Heart left ventricle (tissue), 16 donors: ENCODE measurements around the gene CSNK2A3. TPM values are rescaled to one million over a fixed set of nuclear protein-coding genes. Genes with fewer than 3 reads are reported as not detected.
"Not testable (repeated sequence)": the region's sequence is repeated elsewhere in the genome, so short reads cannot be mapped to it uniquely, and the experiment has no call there.

ENCODE experiments used
- ATAC-seq, 4 donors: fragments of 200-7000 bp; cut with Tn5 transposase; one replicate each; pipeline ENCODE4 v1.9.1; 2020 to 2022; ENCODE audit warnings: moderate library complexity in 4 of 4, mild to moderate bottlenecking in 3 of 4, moderate number of reproducible peaks in 1 of 4
- DNase-seq, 5 donors: peaks; one replicate each; pipeline ENCODE4 v3.0.0-alpha.2; 2020
- H3K27ac ChIP-seq, 12 donors: fragments of 200-600 bp; sonication (generic) in 4 of 12; one replicate each; pipeline versions ENCODE4 v1.5.0 to v1.8.0; 2016 to 2022; ENCODE audit warnings: mild to moderate bottlenecking in 2 of 12
- H3K27me3 ChIP-seq, 9 donors: fragments of 200-600 bp; sonication (generic) in 2 of 9; one replicate each; pipeline versions ENCODE4 v1.5.1 to v1.8.0; 2016 to 2022; ENCODE audit warnings: mild to moderate bottlenecking in 3 of 9
- H3K36me3 ChIP-seq, 9 donors: fragments of 200-600 bp; sonication (generic) in 2 of 9; one replicate each; pipeline versions ENCODE4 v1.5.0 to v1.8.0; 2018 to 2022; ENCODE audit warnings: mild to moderate bottlenecking in 2 of 9
- H3K4me1 ChIP-seq, 12 donors: fragments of 200-600 bp; sonication (generic) in 4 of 12; one replicate each; pipeline versions ENCODE4 v1.5.0 to v1.8.0; 2016 to 2022; ENCODE audit warnings: mild to moderate bottlenecking in 3 of 12
- H3K4me3 ChIP-seq, 12 donors: fragments of 200-600 bp; sonication (generic) in 4 of 12; one replicate each; pipeline versions ENCODE4 v1.5.0 to v1.8.0; 2017 to 2022; ENCODE audit warnings: mild to moderate bottlenecking in 9 of 12, moderate library complexity in 4 of 12
- H3K9me3 ChIP-seq, 12 donors: fragments of 200-600 bp; sonication (generic) in 4 of 12; one replicate each; pipeline versions ENCODE4 v1.5.0 to v1.8.0; 2016 to 2022; ENCODE audit warnings: mild to moderate bottlenecking in 1 of 12
- POLR2A ChIP-seq, 2 donors: fragments of 450-650 bp; IDR thresholded peaks; one replicate each; pipeline ENCODE4 v1.6.1; 2017; ENCODE audit warnings: antibody characterized with exemption in 2 of 2, mild to moderate bottlenecking in 2 of 2, moderate library complexity in 2 of 2
- WGBS, 4 donors: extraction: QIAGEN DNeasy Blood & Tissue Kit in 2 of 4; methylation state at CpG; one replicate each; pipeline versions ENCODE4 v1.1.5 to v1.1.7; 2013 to 2018; 5-methylcytosine and 5-hydroxymethylcytosine counted together
- intact Hi-C, 10 donors: fragments of 100-400 bp; cut with DNase I; formaldehyde crosslinking; loops; one replicate each; pipeline versions ENCODE4 v1.11.1 to v1.14.2; 2022
- polyA plus RNA-seq, 2 donors: library from polyadenylated mRNA; stranded (reverse); fragments of 200-250 nt; gene quantifications; one replicate each; pipeline ENCODE4 v1.2.3, GENCODE V29; 2013
- total RNA-seq, 9 donors: library from RNA; depleted of rRNA in 2 of 9; stranded (reverse); fragments of >200 nt in 2 of 9; fragmentation: NEBNext Ultra II Directional in 3 of 9; extraction: Animal tissue kit (Norgen Biotek cat#: 25700) in 3 of 9; gene quantifications; one replicate each; pipeline versions ENCODE4 v1.1.0 to v1.2.4, GENCODE V29; 2016 to 2023
- TF ChIP-seq, protein P1 (sequence below), 12 donors: fragments of 200-600 bp; sonication (generic) in 4 of 12; IDR thresholded peaks; one replicate each; pipeline versions ENCODE4 v1.5.0 to v1.8.0; 2018 to 2022; ENCODE audit warnings: antibody characterized with exemption in 12 of 12, mild to moderate bottlenecking in 5 of 12
- donor health status: ischemic (EF 13 %, LVEDD 7.1; RV severe dilation, severe dysfunction).
- donor health status: healthy with polysubstance abuse.
- donor health status: DM: no; HTN: yes; CAD: no.
- donor health status: DM: no; HTN: no; CAD: no.
- donor health status: ischemic (EF 25% LVEDD 6.9; RV normal size, moderate dysfunction).
- donor health status: ischemic (EF 25% LVEDD 5.7; RV mildly dilated, moderate dysfunction).
- donor health status: healthy.
- donor health status: DM: yes; HTN: yes; CAD: no.
- donor health status: ischemic (EF 35%, LVEDD 5.7; RV mildly dilated, moderate dysfunction).
- donor health status: nonischemic (EF 11% LVEDD 7.7; RV severe dilation, severe dysfunction).
- donor health status: DM: yes; HTN: yes; CAD: no.
- donor health status: PGD.
- donor health status: ischemic (EF 29% LVEDD 5.4; RV normal size, mild dysfunction).
- donor health status: nonischemic (EF 23%, LVEDD 6.1; RV moderate dilation, normal function).

The CSNK2A3 gene
- total and polyA plus RNA-seq, 11 donors, result 0.34 to 2.1 (median 1.3) TPM

DNA sequence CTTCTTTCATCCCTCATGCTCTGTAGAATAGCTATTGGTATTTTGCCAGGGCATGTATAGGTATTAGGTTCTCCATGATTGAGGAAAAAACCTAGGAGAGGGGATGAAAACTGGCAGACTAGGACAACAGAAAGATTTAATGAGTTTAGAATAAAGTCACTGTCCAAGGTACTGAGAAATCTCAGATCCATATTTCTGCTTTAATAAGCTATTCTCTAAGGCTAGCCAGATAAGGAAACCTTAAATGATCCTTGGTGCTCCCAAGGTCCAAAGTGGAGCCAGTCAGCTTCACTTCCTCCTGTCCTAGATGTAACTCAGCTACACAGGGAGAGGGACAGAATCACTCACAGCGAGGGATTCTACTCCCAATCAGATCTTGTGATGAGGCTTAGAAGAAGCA is 13.7 kb upstream of the CSNK2A3 start:
- intact Hi-C loops, result no loop called here
- Histone ChIP-seq H3K36me3 (peaks cover 0 to 37% (median 7%) of the 10 kb centered on the region in 9 donors), H3K4me3 (no peak overlapping the region), H3K27me3 (no peaks in the 10 kb centered on the region), H3K9me3 (peaks cover 0 to 10% (median 2%) of the 10 kb centered on the region in 12 donors), H3K27ac (no peak overlapping the region), H3K4me1 (peaks cover 0 to 15% (median 0%) of the 10 kb centered on the region in 12 donors)
- TF ChIP-seq, protein P1, sequence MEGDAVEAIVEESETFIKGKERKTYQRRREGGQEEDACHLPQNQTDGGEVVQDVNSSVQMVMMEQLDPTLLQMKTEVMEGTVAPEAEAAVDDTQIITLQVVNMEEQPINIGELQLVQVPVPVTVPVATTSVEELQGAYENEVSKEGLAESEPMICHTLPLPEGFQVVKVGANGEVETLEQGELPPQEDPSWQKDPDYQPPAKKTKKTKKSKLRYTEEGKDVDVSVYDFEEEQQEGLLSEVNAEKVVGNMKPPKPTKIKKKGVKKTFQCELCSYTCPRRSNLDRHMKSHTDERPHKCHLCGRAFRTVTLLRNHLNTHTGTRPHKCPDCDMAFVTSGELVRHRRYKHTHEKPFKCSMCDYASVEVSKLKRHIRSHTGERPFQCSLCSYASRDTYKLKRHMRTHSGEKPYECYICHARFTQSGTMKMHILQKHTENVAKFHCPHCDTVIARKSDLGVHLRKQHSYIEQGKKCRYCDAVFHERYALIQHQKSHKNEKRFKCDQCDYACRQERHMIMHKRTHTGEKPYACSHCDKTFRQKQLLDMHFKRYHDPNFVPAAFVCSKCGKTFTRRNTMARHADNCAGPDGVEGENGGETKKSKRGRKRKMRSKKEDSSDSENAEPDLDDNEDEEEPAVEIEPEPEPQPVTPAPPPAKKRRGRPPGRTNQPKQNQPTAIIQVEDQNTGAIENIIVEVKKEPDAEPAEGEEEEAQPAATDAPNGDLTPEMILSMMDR (IDR thresholded peaks at IDR 0.05), result no peak
- TF ChIP-seq POLR2A (IDR thresholded peaks at IDR 0.05), result no peak
- DNase-seq, result no peak
- ATAC-seq, result no peak
- WGBS, 4 donors, result 91 to 100% (median 96%) methylated on average over 1 of the region's 1 CpG

GRCh38 chr11:11363674-11364073 is 10.6 kb upstream of the CSNK2A3 start:
- intact Hi-C loops, result no loop called here
- ATAC-seq (no peak), DNase-seq (no peak)
- Histone ChIP-seq H3K4me1 (peaks cover 0 to 8% (median 0%) of the 10 kb centered on the region in 12 donors), H3K27me3 (peaks cover 0 to 3% (median 0%) of the 10 kb centered on the region in 9 donors), H3K9me3 (peaks cover 0 to 9% (median 1%) of the 10 kb centered on the region in 12 donors), H3K36me3 (peaks cover 0 to 10% (median 0%) of the 10 kb centered on the region in 9 donors), H3K27ac (no peak overlapping the region), H3K4me3 (no peak overlapping the region)
- no peak for TF ChIP-seq POLR2A (IDR thresholded peaks at IDR 0.05)
- TF ChIP-seq, protein P1 (IDR thresholded peaks at IDR 0.05), result no peak

GRCh38 chr11:11359611-11360010 is 6.6 kb upstream of the CSNK2A3 start:
- no peak for ATAC-seq
- Histone ChIP-seq H3K36me3 (peaks cover 0 to 9% (median 0%) of the 10 kb centered on the region in 9 donors), H3K27me3 (peaks cover 0 to 3% (median 0%) of the 10 kb centered on the region in 9 donors), H3K4me1 (peaks cover 0 to 8% (median 0%) of the 10 kb centered on the region in 12 donors), H3K4me3 (no peak overlapping the region), H3K27ac (no peak overlapping the region), H3K9me3 (no peaks in the 10 kb centered on the region)
- TF ChIP-seq, protein P1 (IDR thresholded peaks at IDR 0.05), result no peak
- no peak for TF ChIP-seq POLR2A (IDR thresholded peaks at IDR 0.05)
- DNase-seq, result no peak
- 82 to 89% (median 85%) methylated on average over 3 of the region's 3 CpGs for WGBS, 4 donors
- intact Hi-C loops, result no loop called here

- peaks cover 0 to 8% (median 0%) of the 10 kb centered on the region in 12 donors for H3K4me1 ChIP-seq
- TF ChIP-seq, protein P1 (IDR thresholded peaks at IDR 0.05), result no peak
- no peak for TF ChIP-seq POLR2A (IDR thresholded peaks at IDR 0.05)
- WGBS, 4 donors, result 91 to 97% (median 92%) methylated on average over 9 of the region's 9 CpGs
- peaks cover 0 to 9% (median 0%) of the 10 kb centered on the region in 9 donors for H3K36me3 ChIP-seq
- intact Hi-C loops, result no loop called here
- no peak overlapping the region for H3K27ac ChIP-seq
- ATAC-seq (no peak), DNase-seq (no peak)
- H3K27me3 ChIP-seq, result peaks cover 0 to 3% (median 0%) of the 10 kb centered on the region in 9 donors
- no peaks in the 10 kb centered on the region for H3K9me3 ChIP-seq
- H3K4me3 ChIP-seq, result no peak overlapping the region
Observed at GRCh38 chr11:11356842-11357241, 3.8 kb upstream of the CSNK2A3 start.

DNA sequence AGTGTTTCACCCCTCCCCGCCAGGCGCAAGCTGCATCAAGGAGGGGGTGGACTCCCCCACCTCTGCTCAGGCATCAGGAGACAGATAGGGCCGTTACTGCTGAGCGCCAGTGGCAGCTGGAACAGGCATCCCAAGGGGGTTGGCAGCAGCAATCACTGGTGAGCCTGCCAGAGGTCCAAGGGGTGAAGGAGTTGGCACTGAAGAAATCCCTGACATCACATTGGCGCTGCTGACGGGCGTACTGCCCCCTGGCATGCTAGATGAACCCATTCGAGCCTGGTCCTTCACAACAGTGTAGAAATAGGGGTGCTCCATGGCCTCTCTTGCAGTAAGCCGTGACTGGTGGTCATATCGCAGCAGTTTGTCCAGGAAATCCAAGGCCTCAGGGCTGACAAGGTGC is 1.2 kb downstream of the CSNK2A3 start:
- H3K4me3 ChIP-seq, H3K27ac ChIP-seq, intact Hi-C loops, H3K27me3 ChIP-seq, H3K36me3 ChIP-seq, H3K9me3 ChIP-seq, DNase-seq: not testable (repeated sequence)
- peaks cover 0 to 47% (median 32%) of the 10 kb centered on the region in 12 donors for H3K4me1 ChIP-seq
- WGBS, 4 donors, result 72 to 86% (median 79%) methylated on average over 6 to 10 of the region's 10 CpGs
- ATAC-seq, result peak in 3 of 4 donors; percentile 2 to 17 (median 14)
